ENCODE results near the gene COL24A1. TPM values are rescaled to one million over a fixed set of nuclear protein-coding genes. Genes with fewer than 3 reads are reported as not detected.

The COL24A1 gene
- total RNA-seq, 5 donors from 2014 or later (not counting 1 experiment from before 2014, with no cell fraction given): 0.06 to 0.40 (median 0.25) TPM

GRCh38 chr1:85991261-85991660 is 165.3 kb downstream of the COL24A1 start:
- CTCF ChIA-PET: no interaction called here
- no peaks in the 10 kb centered on the region for H3K9me3 ChIP-seq
- no peak overlapping the region for H3K27ac Mint-ChIP-seq
- H3K4me1 ChIP-seq (ENCODE audit: control insufficient read depth in 1 of 2, extremely low read depth in 1 of 2, insufficient read depth in 2 of 2, low read length in 2 of 2): no peaks in the 10 kb centered on the region
- no peak overlapping the region for H3K4me3 ChIP-seq (ENCODE audit: control insufficient read depth in 1 of 2, extremely low read depth in 1 of 2, low read length in 1 of 2)
- H3K27ac ChIP-seq (ENCODE audit: low read length): no peak overlapping the region
- H3K36me3 ChIP-seq (ENCODE audit: control insufficient read depth in 2 of 2, extremely low read depth in 1 of 2, insufficient read depth in 1 of 2, low read length in 1 of 2): no peaks in the 10 kb centered on the region
- peaks cover 0 to 4% of the 10 kb centered on the region in 2 donors for H3K27me3 Mint-ChIP-seq
- H3K27me3 ChIP-seq (replicated peaks in 1 of 2; ENCODE audit: control insufficient read depth in 2 of 2, extremely low read depth in 1 of 2, insufficient read depth in 2 of 2, low read length in 1 of 2): no peaks in the 10 kb centered on the region
- no CpG with 5 or more reads among the region's 1 CpG for WGBS (ENCODE audit: insufficient coverage)
- no peaks in the 10 kb centered on the region for H3K9me3 Mint-ChIP-seq
- no peak overlapping the region for H3K4me3 Mint-ChIP-seq
- POLR2A ChIA-PET: no interaction called here
- DNase-seq: no peak
- H3K36me3 Mint-ChIP-seq: no peaks in the 10 kb centered on the region
- ATAC-seq (replicated peaks in 1 of 4): no peak
- H3K4me1 Mint-ChIP-seq: no peaks in the 10 kb centered on the region

DNA sequence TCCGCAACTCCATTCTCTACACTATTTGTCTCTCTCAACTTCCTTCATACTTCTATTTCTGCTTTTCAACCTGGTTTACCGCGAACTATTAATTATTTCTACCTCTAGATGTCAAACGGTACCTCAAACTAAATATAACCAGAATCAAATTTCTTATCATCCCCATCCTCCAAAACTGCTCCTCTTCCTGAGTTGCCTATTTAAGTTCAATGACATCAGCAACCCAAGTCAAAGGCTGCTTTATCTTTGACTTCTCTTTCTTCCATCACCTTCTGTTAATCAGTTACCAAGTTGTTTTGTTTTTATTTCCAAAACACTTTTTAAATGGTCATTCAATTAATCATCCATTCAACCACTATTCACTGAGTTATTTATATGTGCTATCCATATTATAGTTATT is 171.9 kb downstream of the COL24A1 start:
- Mint-ChIP-seq H3K4me3 (no peak overlapping the region), H3K36me3 (no peaks in the 10 kb centered on the region), H3K27me3 (peaks cover 2 to 7% of the 10 kb centered on the region in 2 donors), H3K9me3 (peaks cover under 1 to 4% (median 1%) of the 10 kb centered on the region in 3 donors), H3K4me1 (no peaks in the 10 kb centered on the region), H3K27ac (no peak overlapping the region)
- H3K4me1 ChIP-seq (ENCODE audit: control insufficient read depth in 1 of 2, extremely low read depth in 1 of 2, insufficient read depth in 2 of 2, low read length in 2 of 2): no peaks in the 10 kb centered on the region
- no peaks in the 10 kb centered on the region for H3K36me3 ChIP-seq (ENCODE audit: control insufficient read depth in 2 of 2, extremely low read depth in 1 of 2, insufficient read depth in 1 of 2, low read length in 1 of 2)
- ChIA-PET CTCF (no interaction called here), POLR2A (interaction anchor here in 1 of 2 donors (0.5 kb wide), 1 partner anchor 518 kb away, joined by 4 read pairs; no protein-coding TSS in a partner anchor)
- WGBS (ENCODE audit: insufficient coverage): 49% methylated on average over 4 of the region's 4 CpGs
- H3K9me3 ChIP-seq: no peaks in the 10 kb centered on the region
- no peak for ATAC-seq (replicated peaks in 1 of 4)
- H3K27me3 ChIP-seq (replicated peaks in 1 of 2; ENCODE audit: control insufficient read depth in 2 of 2, extremely low read depth in 1 of 2, insufficient read depth in 2 of 2, low read length in 1 of 2): no peaks in the 10 kb centered on the region
- no peak overlapping the region for H3K4me3 ChIP-seq (ENCODE audit: control insufficient read depth in 1 of 2, extremely low read depth in 1 of 2, low read length in 1 of 2)
- no peak for DNase-seq
- no peak overlapping the region for H3K27ac ChIP-seq (ENCODE audit: low read length)

DNA sequence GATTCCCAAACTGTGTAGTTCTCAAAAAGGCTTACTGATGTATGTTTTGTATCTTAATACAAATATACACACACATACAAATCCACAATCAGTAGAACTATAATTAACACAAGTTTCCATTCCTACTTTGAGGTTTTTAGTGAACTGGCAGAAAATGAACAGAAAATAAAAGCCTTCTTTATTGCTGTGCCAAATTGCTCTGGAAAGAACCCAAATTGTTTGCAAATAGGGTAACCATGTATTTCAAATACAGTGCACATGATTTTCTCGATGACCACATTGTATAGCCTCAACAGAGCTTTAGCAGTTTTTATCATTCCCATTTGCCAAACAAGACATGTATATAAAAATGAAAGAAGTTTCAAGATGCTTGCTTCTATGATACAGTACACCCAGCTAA is 173.3 kb downstream of the COL24A1 start:
- DNase-seq: no peak
- Mint-ChIP-seq H3K4me3 (no peak overlapping the region), H3K27me3 (peaks cover 2 to 3% of the 10 kb centered on the region in 2 donors), H3K4me1 (no peaks in the 10 kb centered on the region), H3K9me3 (peaks cover 4 to 15% (median 11%) of the 10 kb centered on the region in 3 donors), H3K27ac (no peak overlapping the region), H3K36me3 (no peaks in the 10 kb centered on the region)
- no peak overlapping the region for H3K27ac ChIP-seq (ENCODE audit: low read length)
- WGBS (ENCODE audit: insufficient coverage): no CpG with 5 or more reads among the region's 1 CpG
- no peak for ATAC-seq (replicated peaks in 1 of 4)
- CTCF ChIA-PET: no interaction called here
- H3K4me3 ChIP-seq (ENCODE audit: control insufficient read depth in 1 of 2, extremely low read depth in 1 of 2, low read length in 1 of 2): no peak overlapping the region
- no peaks in the 10 kb centered on the region for H3K9me3 ChIP-seq
- no peaks in the 10 kb centered on the region for H3K27me3 ChIP-seq (replicated peaks in 1 of 2; ENCODE audit: control insufficient read depth in 2 of 2, extremely low read depth in 1 of 2, insufficient read depth in 2 of 2, low read length in 1 of 2)
- no peaks in the 10 kb centered on the region for H3K36me3 ChIP-seq (ENCODE audit: control insufficient read depth in 2 of 2, extremely low read depth in 1 of 2, insufficient read depth in 1 of 2, low read length in 1 of 2)
- no peaks in the 10 kb centered on the region for H3K4me1 ChIP-seq (ENCODE audit: control insufficient read depth in 1 of 2, extremely low read depth in 1 of 2, insufficient read depth in 2 of 2, low read length in 2 of 2)
- POLR2A ChIA-PET: no interaction called here

- H3K27me3 ChIP-seq (replicated peaks in 1 of 2; ENCODE audit: control insufficient read depth in 2 of 2, extremely low read depth in 1 of 2, insufficient read depth in 2 of 2, low read length in 1 of 2): no peaks in the 10 kb centered on the region
- no peak for DNase-seq
- no peaks in the 10 kb centered on the region for H3K4me1 ChIP-seq (ENCODE audit: control insufficient read depth in 1 of 2, extremely low read depth in 1 of 2, insufficient read depth in 2 of 2, low read length in 2 of 2)
- Mint-ChIP-seq H3K27ac (no peak overlapping the region), H3K27me3 (no peaks in the 10 kb centered on the region), H3K9me3 (peaks cover 6 to 27% (median 21%) of the 10 kb centered on the region in 3 donors), H3K4me3 (no peak overlapping the region), H3K36me3 (no peaks in the 10 kb centered on the region), H3K4me1 (no peaks in the 10 kb centered on the region)
- WGBS (ENCODE audit: insufficient coverage): 81% methylated on average over 3 of the region's 4 CpGs
- no peak overlapping the region for H3K4me3 ChIP-seq (ENCODE audit: control insufficient read depth in 1 of 2, extremely low read depth in 1 of 2, low read length in 1 of 2)
- H3K9me3 ChIP-seq: no peaks in the 10 kb centered on the region
- no peak overlapping the region for H3K27ac ChIP-seq (ENCODE audit: low read length)
- no peak for ATAC-seq (replicated peaks in 1 of 4)
- POLR2A ChIA-PET: no interaction called here
- no peaks in the 10 kb centered on the region for H3K36me3 ChIP-seq (ENCODE audit: control insufficient read depth in 2 of 2, extremely low read depth in 1 of 2, insufficient read depth in 1 of 2, low read length in 1 of 2)
- CTCF ChIA-PET: no interaction called here
Measured at GRCh38 chr1:85976516-85977205, 179.9 kb downstream of the COL24A1 start.

DNA sequence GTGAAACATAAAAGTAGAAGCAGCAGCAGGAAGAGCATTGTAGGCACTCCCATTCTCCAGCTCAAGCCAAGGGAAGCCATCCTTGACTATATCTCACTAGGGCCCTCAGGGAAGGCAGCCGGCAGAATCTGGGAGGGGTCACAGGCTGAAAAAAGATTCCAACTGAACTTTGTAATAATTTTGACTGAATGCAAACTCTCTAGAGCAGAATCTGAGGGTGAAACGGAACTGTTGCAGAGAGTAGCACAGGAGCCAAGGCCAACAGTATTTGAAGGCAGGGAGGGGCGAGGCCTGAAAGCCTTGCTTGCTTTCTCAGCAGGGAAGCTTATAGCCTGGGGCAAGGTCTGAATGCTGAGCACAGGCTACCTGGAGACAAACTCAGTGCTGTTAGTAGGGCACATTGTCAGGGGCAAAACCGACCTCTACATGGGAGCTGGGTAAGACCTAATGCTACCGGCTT is 180.6 kb downstream of the COL24A1 start:
- CTCF ChIA-PET: no interaction called here
- Histone ChIP-seq H3K36me3 (ENCODE audit: control insufficient read depth in 2 of 2, extremely low read depth in 1 of 2, insufficient read depth in 1 of 2, low read length in 1 of 2) (no peaks in the 10 kb centered on the region), H3K27ac (ENCODE audit: low read length) (no peak overlapping the region), H3K4me3 (ENCODE audit: control insufficient read depth in 1 of 2, extremely low read depth in 1 of 2, low read length in 1 of 2) (no peak overlapping the region), H3K9me3 (no peaks in the 10 kb centered on the region), H3K4me1 (ENCODE audit: control insufficient read depth in 1 of 2, extremely low read depth in 1 of 2, insufficient read depth in 2 of 2, low read length in 2 of 2) (no peaks in the 10 kb centered on the region), H3K27me3 (replicated peaks in 1 of 2; ENCODE audit: control insufficient read depth in 2 of 2, extremely low read depth in 1 of 2, insufficient read depth in 2 of 2, low read length in 1 of 2) (no peaks in the 10 kb centered on the region)
- WGBS (ENCODE audit: insufficient coverage): 94% methylated on average over 3 of the region's 5 CpGs
- POLR2A ChIA-PET: no interaction called here
- H3K27me3 Mint-ChIP-seq: no peaks in the 10 kb centered on the region
- ATAC-seq (replicated peaks in 1 of 4) (no peak), DNase-seq (no peak)
- no peaks in the 10 kb centered on the region for H3K36me3 Mint-ChIP-seq
- peaks cover 6 to 27% (median 21%) of the 10 kb centered on the region in 3 donors for H3K9me3 Mint-ChIP-seq
- no peak overlapping the region for H3K4me3 Mint-ChIP-seq
- H3K27ac Mint-ChIP-seq: no peak overlapping the region
- no peaks in the 10 kb centered on the region for H3K4me1 Mint-ChIP-seq

- Histone ChIP-seq H3K9me3 (no peaks in the 10 kb centered on the region), H3K27me3 (replicated peaks in 1 of 2; ENCODE audit: control insufficient read depth in 2 of 2, extremely low read depth in 1 of 2, insufficient read depth in 2 of 2, low read length in 1 of 2) (no peaks in the 10 kb centered on the region), H3K36me3 (ENCODE audit: control insufficient read depth in 2 of 2, extremely low read depth in 1 of 2, insufficient read depth in 1 of 2, low read length in 1 of 2) (no peaks in the 10 kb centered on the region), H3K4me1 (ENCODE audit: control insufficient read depth in 1 of 2, extremely low read depth in 1 of 2, insufficient read depth in 2 of 2, low read length in 2 of 2) (no peaks in the 10 kb centered on the region), H3K27ac (ENCODE audit: low read length) (no peak overlapping the region), H3K4me3 (ENCODE audit: control insufficient read depth in 1 of 2, extremely low read depth in 1 of 2, low read length in 1 of 2) (no peak overlapping the region)
- no peaks in the 10 kb centered on the region for H3K9me3 Mint-ChIP-seq
- no peak overlapping the region for H3K27ac Mint-ChIP-seq
- no CpG with 5 or more reads among the region's 2 CpGs for WGBS (ENCODE audit: insufficient coverage)
- no peaks in the 10 kb centered on the region for H3K36me3 Mint-ChIP-seq
- POLR2A ChIA-PET: no interaction called here
- no peaks in the 10 kb centered on the region for H3K4me1 Mint-ChIP-seq
- no peaks in the 10 kb centered on the region for H3K27me3 Mint-ChIP-seq
- H3K4me3 Mint-ChIP-seq: no peak overlapping the region
- no peak for ATAC-seq (replicated peaks in 1 of 4)
- CTCF ChIA-PET: no interaction called here
- no peak for DNase-seq
Measured at GRCh38 chr1:85962457-85962856, 194.1 kb downstream of the COL24A1 start.

DNA sequence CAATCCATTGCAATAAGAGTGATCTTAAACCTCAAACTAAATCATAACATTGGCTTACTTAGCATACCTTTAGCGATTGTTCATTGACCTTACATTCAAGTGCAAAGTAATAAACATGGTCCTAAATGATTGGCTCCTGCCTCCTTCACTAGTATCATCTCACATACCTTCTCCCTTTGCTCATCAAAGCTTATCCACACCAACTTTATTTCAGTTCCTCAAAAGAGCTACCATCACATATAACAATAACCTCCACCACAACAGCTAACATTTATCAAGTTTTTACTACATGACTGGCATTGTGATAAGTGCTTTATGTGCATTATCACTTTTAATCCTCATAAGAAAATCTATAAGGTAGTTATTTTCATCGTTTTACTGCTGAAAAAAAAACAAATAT is 198.8 kb downstream of the COL24A1 start:
- POLR2A ChIA-PET: no interaction called here
- CTCF ChIA-PET: no interaction called here
- H3K9me3 Mint-ChIP-seq: no peaks in the 10 kb centered on the region

More for the DNA sequence above, 198.8 kb downstream of the COL24A1 start:
- H3K4me3 ChIP-seq (ENCODE audit: control insufficient read depth in 1 of 2, extremely low read depth in 1 of 2, low read length in 1 of 2): no peak overlapping the region
- no peaks in the 10 kb centered on the region for H3K27me3 Mint-ChIP-seq
- H3K36me3 ChIP-seq (ENCODE audit: control insufficient read depth in 2 of 2, extremely low read depth in 1 of 2, insufficient read depth in 1 of 2, low read length in 1 of 2): no peaks in the 10 kb centered on the region
- DNase-seq: no peak
- H3K27ac Mint-ChIP-seq: no peak overlapping the region
- no peak overlapping the region for H3K27ac ChIP-seq (ENCODE audit: low read length)
- no peaks in the 10 kb centered on the region for H3K9me3 ChIP-seq
- H3K27me3 ChIP-seq (replicated peaks in 1 of 2; ENCODE audit: control insufficient read depth in 2 of 2, extremely low read depth in 1 of 2, insufficient read depth in 2 of 2, low read length in 1 of 2): no peaks in the 10 kb centered on the region
- no peak overlapping the region for H3K4me3 Mint-ChIP-seq
- WGBS (ENCODE audit: insufficient coverage): 82% methylated on average over 1 of the region's 2 CpGs
- no peak for ATAC-seq (replicated peaks in 1 of 4)
- no peaks in the 10 kb centered on the region for H3K36me3 Mint-ChIP-seq
- H3K4me1 Mint-ChIP-seq: no peaks in the 10 kb centered on the region
- no peaks in the 10 kb centered on the region for H3K4me1 ChIP-seq (ENCODE audit: control insufficient read depth in 1 of 2, extremely low read depth in 1 of 2, insufficient read depth in 2 of 2, low read length in 2 of 2)

Measured in T-cell (primary cell).